Activated CD4-positive, alpha-beta T cell treated with anti-CD3 and anti-CD28 coated beads, Interleukin-2, amount 50 U/mL, for 48 hours (primary cell): ENCODE results near the gene C11orf54.
A peak's percentile ranks its signal among the peaks of the same experiment; 100 is the strongest.
"Not testable (repeated sequence)": the region's sequence is repeated elsewhere in the genome, so short reads cannot be mapped to it uniquely, and the experiment has no call there.

ENCODE experiments used
- DNase-seq, 2 experiments: peaks; one replicate each; pipeline ENCODE4 v3.0.0-alpha.2; 2020

The C11orf54 gene

GRCh38 chr11:93767018-93767417 is 25.5 kb downstream of the C11orf54 start:
- DNase-seq, result no peak

DNA sequence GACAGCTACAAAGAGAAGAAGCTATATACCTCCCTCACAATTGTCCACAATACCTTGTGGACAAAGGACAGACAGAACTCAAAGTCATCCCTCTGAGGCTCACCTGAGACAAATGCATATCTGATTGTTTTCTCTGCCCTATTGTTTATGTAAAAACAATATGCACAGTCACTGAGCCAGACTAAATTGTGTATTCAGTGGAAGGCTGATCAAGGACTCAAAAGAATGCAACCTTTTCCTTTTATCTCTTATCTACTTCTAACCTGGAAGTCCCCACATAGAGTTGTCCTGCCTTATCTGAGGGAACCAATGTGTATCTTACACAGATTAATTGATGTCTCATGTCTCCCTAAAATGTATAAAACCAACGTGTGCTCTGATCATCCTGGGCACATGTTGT is 28.7 kb downstream of the C11orf54 start:
- no peak for DNase-seq

GRCh38 chr11:93772123-93772522 is 30.7 kb downstream of the C11orf54 start:
- DNase-seq, result no peak

GRCh38 chr11:93773045-93773477 is 31.6 kb downstream of the C11orf54 start:
- DNase-seq, result no peak

DNA sequence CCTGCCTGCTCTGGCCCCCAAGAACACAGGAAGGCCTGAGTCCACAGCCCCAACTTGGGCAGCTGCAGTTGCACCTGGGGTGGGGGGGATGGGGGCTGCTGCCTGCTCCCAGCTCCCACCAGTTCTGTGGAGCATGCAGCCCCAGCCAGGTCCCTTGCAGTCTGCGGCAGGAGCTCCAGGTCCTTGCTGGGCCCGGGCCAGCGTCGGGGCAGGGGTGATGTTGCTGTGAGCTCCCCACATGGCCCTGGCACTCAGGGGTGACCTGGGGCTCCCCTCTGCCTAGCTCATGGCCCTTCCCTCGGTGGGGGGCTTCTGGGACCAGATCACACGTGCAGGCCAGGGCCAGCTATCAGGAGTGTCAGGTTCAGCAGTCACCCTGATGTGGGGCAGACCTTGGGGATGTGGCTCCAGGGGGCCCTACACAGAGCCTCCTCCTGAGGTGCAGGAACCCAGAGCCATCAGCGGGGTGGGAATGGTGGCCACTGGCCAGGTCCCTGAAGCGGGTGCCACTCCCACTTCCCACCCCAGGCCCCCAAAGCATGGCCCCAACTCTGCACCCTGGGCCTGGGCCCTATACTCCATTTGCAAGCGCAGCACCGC is 32.2 kb downstream of the C11orf54 start:
- no peak for DNase-seq

DNA sequence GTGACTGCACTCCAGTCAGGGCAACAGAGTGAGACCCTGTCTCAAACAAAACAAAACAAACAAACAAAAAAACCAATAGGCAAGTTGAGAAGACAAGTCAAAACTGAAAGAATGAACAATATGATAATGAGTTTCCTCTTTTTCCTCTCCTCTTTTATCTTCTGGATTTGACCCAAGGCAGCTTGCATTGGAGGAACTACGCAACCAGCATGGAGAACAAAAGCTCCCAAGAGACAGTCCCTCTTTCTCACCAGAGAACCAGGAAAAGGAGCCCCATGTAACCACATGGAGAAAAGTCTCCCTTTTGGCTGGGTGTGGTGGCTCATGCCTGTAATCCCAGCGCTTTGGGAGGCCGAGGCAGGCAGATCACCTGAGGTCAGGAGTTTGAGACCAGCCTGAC is 33.1 kb downstream of the C11orf54 start:
- DNase-seq, result not testable (repeated sequence)

DNA sequence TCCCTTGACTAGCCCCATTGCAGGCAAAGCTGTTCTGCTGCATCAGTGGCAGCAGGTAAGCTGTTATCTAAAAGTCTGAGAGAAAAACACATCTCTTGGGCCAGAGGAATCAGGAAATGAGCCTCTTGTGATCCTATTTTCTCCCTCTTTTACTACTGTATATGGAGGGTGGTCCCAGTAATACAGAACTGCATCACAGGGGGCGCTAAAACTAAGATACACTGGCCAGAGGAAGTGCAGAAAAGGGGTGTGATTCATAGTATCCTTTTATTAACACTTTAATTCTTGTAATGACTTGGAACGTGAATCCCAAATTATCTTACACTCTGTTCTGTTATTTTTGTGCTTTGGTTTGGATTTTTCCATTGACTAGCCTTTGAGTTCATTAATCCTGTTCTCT is 33.8 kb downstream of the C11orf54 start:
- DNase-seq, result peak; percentile 3 to 13

DNA sequence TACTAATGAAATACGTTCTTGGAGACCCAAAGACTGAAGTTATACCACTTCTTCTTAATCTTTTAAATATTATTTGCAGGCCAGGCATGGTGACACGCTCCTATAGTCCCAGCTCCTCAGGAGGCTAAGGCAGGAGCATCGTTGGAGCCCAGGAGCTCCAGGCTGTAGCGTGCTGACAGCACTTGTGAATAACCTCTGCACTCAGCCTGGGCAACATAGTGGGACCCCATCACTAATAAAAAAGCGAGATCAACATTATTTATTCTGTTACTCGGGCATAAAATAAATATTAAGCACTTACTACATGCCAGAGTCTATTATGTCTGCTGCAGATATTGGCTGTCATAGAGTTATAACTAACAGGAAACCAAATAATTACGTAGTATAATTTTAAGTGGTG is 41.9 kb downstream of the C11orf54 start:
- DNase-seq, result no peak

GRCh38 chr11:93783765-93784144 is 42.3 kb downstream of the C11orf54 start:
- DNase-seq, result no peak

DNA sequence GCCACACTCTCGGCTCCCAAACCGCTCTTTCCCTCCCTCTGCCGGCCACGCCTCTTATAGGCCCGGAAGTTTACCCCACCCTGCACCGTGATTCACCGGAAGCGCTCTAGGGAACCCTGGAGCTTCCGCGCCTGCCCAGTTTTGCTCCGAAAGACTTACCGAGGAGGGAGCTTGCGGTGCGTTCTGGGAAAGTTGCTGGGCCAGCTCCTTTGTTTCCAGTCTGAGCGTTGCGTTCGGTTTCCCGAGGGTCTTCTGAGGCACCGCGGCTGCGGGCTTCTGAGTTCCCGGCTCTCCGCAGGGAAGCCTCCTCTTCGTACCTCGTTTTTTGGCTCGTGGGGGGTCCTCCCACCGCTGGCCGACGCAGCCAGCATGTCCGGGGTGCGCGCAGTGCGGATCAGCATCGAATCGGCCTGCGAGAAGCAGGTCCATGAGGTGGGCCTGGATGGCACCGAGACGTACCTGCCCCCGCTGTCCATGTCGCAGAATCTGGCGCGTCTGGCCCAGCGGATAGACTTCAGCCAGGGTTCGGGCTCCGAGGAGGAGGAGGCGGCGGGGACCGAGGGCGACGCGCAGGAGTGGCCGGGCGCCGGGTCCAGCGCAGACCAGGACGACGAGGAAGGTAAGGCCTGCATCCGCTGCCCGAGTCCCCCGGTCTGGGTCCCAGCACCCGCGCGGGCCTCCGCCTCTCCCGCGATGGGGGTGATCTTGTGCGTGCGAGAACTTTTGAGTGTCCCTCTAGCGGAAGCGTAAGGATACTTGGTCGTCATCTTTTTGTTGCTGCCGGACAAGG is 42.9 kb downstream of the C11orf54 start, which contains the start of gene MED17:
Gene MED17 (plus strand): TSS at position 138 of the 790 bp plus-strand sequence. CDS start 232 bp downstream, at position 370.
- DNase-seq, result peak; percentile 90 to 94

- DNase-seq, result peak; percentile 17 to 39
Observed at GRCh38 chr11:93784935-93785360, 43.5 kb downstream of the C11orf54 start.

- no peak for DNase-seq
Observed at GRCh38 chr11:93791493-93791892, 50.0 kb downstream of the C11orf54 start.

- DNase-seq, result no peak
Observed at GRCh38 chr11:93796441-93797231, 55.2 kb downstream of the C11orf54 start.

DNA sequence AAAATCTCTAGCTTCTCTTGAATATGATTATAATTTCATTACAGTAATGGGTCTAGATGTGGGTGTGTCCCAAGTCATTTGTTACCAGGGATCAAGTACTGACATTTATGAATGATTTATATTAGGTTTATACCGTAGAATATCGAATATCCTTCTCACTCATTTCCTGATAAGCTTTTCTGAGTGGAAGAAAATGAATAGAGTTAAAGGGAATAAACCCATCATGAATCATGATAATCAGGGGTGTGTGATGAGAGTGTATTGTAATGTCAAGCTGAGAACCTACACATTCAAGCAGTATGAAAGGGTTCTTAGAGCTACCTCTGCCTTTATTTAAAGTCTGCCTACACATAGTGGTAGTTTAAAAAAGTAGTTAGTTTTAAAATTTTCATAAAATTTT is 59.9 kb downstream of the C11orf54 start:
- no peak for DNase-seq

DNA sequence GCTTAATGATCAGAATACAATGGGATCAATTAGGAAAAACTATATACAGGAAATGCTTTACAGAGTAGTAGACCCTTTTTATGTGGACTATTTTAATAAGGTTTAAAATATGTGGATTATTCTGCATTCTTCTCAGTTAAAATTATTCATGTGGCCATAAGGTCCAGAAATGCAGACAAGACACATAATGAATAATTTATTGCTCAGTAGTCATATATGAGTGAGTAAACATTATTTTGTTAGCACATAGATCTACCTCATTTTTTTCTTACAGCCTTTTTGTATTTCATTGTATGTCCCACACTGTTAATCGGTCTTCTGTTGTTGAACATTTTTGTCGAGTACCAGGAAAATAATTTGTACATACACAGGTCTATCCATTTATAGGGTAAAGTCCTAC is 63.4 kb downstream of the C11orf54 start:
- no peak for DNase-seq

DNA sequence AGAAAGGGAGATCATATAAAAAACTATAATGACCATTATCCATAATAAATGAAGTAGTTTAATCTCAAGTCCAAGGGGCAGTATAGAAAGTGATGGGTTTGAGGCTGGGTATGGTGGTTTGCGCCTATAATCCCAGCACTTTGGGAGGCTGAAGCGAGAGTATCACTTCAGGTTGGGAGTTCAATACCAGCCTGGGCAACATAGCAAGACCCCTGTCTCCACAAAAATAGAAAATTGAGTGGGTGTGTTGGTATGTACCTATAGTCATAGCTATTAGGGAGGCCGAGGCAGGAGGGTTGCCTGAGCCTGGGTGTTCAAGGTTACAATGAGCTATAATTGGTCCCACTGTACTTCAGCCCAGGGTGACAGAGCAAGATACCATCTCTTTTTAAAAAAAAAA is 66.5 kb downstream of the C11orf54 start:
- DNase-seq, result no peak

DNA sequence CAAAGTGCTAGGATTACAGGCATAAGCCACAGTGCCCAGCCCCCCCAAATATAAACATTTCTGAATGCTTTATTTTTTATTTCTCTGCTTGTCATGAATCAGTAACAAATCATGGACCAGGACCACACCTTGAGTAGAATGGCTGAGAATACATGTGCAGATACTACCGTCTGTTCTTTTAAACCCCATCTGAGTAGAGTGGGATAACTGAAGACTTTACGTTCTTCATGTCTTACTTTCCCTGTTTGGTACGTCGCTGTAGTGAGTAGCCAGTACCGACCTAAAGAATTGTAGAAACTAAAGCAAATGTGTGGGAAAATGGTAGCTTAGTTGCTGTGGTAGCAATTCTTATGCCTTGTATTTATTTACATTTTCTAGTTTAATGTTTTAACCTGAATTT is 72.5 kb downstream of the C11orf54 start:
- DNase-seq, result no peak
